Neuron (in vitro differentiated cells): ENCODE data around the gene MAPRE2.

ENCODE experiments used
- H2AFZ ChIP-seq: one replicate; pipeline ENCODE4 v1.6.1; 2013; ENCODE audit warnings: low read depth, mild to moderate bottlenecking, inconsistent platforms, low read length, moderate library complexity
- H3K27me3 ChIP-seq: one replicate; pipeline ENCODE4 v1.6.1; 2013; ENCODE audit warnings: low read length; ENCODE audit not compliant: insufficient read depth
- H3K36me3 ChIP-seq: one replicate; pipeline ENCODE4 v1.6.1; 2013; ENCODE audit warnings: low read length; ENCODE audit not compliant: insufficient read depth
- H3K4me1 ChIP-seq: one replicate; pipeline ENCODE4 v1.6.1; 2013; ENCODE audit warnings: low read length; ENCODE audit not compliant: insufficient read depth
- H3K4me3 ChIP-seq: 2 replicates; pipeline ENCODE4 v1.5.1; 2013; ENCODE audit warnings: mild to moderate bottlenecking, low read length, moderate library complexity
- H3K9me3 ChIP-seq: one replicate; pipeline ENCODE4 v1.6.1; 2013; ENCODE audit warnings: low read length

The MAPRE2 gene

DNA sequence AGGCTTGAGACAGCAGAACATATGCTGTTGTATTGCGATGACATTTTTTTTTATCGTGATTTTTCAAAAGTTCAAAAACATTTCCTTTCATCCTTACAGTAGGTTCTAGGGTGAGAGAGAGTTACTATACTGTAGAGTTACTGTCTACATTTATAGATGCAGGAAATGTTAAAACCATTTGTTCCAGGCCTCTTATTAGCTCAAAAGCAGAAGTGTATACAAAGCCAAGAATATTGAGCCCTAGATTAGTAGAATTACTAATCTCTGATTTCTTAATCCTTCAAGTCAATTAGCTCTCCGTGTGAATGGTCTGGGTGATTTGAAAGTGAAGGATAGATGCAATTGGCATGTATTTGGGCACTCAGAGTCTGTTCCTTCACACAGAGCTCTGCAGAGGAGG, 73.1 kb downstream of the MAPRE2 start:
- H3K9me3 ChIP-seq: no peaks in the 10 kb centered on the region
- H2AFZ ChIP-seq: no peak overlapping the region
- no peaks in the 10 kb centered on the region for H3K27me3 ChIP-seq
- H3K4me1 ChIP-seq: peaks cover 3% of the 10 kb centered on the region
- H3K36me3 ChIP-seq: no peaks in the 10 kb centered on the region
- H3K4me3 ChIP-seq: no peak overlapping the region

GRCh38 chr18:35116784-35117318, 75.6 kb downstream of the MAPRE2 start:
- Histone ChIP-seq H2AFZ (no peak overlapping the region), H3K27me3 (no peaks in the 10 kb centered on the region), H3K36me3 (no peaks in the 10 kb centered on the region), H3K9me3 (no peaks in the 10 kb centered on the region), H3K4me1 (peaks cover 3% of the 10 kb centered on the region), H3K4me3 (no peak overlapping the region)

- no peak overlapping the region for H3K4me3 ChIP-seq
- H2AFZ ChIP-seq: no peak overlapping the region
- no peaks in the 10 kb centered on the region for H3K36me3 ChIP-seq
- H3K9me3 ChIP-seq: no peaks in the 10 kb centered on the region
- peaks cover 3% of the 10 kb centered on the region for H3K4me1 ChIP-seq
- H3K27me3 ChIP-seq: no peaks in the 10 kb centered on the region
Observed at GRCh38 chr18:35117372-35117771, 76.2 kb downstream of the MAPRE2 start.

- H2AFZ ChIP-seq: no peak overlapping the region
- no peak overlapping the region for H3K4me3 ChIP-seq
- peaks cover 3% of the 10 kb centered on the region for H3K4me1 ChIP-seq
- no peaks in the 10 kb centered on the region for H3K9me3 ChIP-seq
- H3K27me3 ChIP-seq: no peaks in the 10 kb centered on the region
- no peaks in the 10 kb centered on the region for H3K36me3 ChIP-seq
Observed at GRCh38 chr18:35117951-35118411, 76.8 kb downstream of the MAPRE2 start.

DNA sequence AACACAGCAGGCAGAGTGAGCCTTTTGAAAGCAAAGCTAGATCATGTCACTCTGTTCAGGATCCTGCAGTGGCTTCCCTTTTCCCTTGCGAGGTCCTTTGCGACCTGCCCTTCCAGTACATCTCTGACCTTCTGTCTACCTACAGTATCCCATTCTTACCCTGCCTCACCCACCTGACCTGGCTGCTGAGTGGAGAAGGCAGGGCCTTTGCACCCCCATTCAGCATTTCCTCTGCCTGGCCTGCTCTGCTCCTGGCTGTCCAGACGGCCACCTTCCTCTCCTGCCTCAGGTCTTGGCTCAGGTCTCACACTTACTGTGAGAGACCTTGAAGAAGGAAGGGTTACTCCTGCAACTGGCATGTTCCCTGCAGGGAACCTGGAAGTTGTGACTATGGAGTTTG, 77.4 kb downstream of the MAPRE2 start:
- H3K4me1 ChIP-seq: peaks cover 3% of the 10 kb centered on the region
- no peak overlapping the region for H2AFZ ChIP-seq
- no peaks in the 10 kb centered on the region for H3K27me3 ChIP-seq
- no peak overlapping the region for H3K4me3 ChIP-seq
- H3K9me3 ChIP-seq: no peaks in the 10 kb centered on the region
- H3K36me3 ChIP-seq: no peaks in the 10 kb centered on the region

DNA sequence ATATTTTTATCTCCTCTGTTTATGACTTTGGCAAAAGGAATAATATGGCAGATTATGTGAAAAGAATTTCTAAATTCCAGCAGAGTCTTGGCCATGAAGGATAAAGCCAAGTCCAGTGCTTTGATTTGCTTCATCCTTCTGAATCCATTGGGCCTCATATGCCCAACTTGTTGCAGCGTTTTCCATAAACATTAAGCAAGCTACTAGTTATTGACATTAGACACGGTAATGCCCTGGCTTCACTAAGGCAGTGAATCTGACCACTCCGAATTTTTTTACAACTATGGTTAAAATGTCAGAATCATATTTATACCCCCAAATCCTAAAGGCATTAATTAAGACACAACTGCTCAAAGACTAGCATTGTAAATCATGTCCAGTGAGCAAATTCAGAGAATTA, 79.8 kb downstream of the MAPRE2 start:
- H3K9me3 ChIP-seq: peaks cover 2% of the 10 kb centered on the region
- no peak overlapping the region for H3K4me3 ChIP-seq
- H3K27me3 ChIP-seq: no peaks in the 10 kb centered on the region
- H3K36me3 ChIP-seq: no peaks in the 10 kb centered on the region
- H2AFZ ChIP-seq: no peak overlapping the region
- peaks cover 3% of the 10 kb centered on the region for H3K4me1 ChIP-seq

DNA sequence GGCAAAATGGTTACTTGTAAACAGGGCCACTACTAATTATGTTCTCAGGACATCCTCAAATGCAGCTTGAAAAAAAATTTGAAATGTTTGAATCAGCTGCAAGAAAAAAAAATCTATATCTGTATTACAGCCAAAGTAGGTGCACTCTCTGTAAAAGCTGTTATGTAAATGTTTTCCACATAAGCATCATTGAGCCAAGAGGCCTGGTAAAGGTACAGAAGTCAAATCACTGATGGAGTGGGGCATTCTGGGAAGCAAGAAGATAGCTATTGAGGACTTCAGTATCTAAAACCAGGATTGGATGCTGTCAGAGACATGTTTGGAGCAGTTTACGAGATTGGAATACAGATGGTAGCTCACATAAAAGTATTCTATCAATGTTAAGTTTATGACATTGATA, 80.3 kb downstream of the MAPRE2 start:
- H3K4me3 ChIP-seq: no peak overlapping the region
- no peaks in the 10 kb centered on the region for H3K36me3 ChIP-seq
- no peaks in the 10 kb centered on the region for H3K27me3 ChIP-seq
- peaks cover 3% of the 10 kb centered on the region for H3K4me1 ChIP-seq
- H3K9me3 ChIP-seq: peaks cover 2% of the 10 kb centered on the region
- no peak overlapping the region for H2AFZ ChIP-seq

DNA sequence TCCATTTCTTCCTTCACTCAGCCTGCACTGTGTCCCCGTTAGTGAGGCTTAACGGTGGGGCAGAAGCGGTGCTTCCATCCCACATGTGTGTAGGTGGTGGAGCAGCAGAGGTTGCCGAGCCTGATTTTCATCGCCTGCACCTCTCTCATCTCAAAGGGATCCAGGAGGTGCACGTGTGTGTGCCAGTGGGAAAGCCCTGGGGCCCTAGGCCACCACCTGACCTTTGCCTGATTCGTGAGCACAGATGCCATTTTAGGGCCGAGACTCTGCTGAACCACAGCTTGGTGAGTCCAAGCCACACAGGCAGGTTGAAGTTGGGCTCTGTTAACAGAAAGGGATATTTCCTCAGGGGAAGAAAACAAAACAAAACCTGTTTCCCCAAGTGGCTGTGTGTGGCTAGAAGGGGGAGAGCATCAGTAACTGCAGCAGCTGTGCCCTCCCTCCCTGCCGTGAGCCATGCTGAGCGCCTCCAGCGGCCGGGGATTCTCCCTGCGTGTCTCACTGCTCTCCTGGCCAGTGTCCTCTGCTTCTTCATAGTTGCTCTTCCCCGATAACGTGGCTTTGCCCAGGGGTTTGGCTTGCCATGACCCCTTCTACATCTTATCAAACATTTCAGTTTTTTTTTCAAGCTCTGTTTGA, 81.5 kb downstream of the MAPRE2 start:
- no peaks in the 10 kb centered on the region for H3K27me3 ChIP-seq
- H3K9me3 ChIP-seq: peaks cover 2% of the 10 kb centered on the region
- H2AFZ ChIP-seq: no peak overlapping the region
- H3K36me3 ChIP-seq: peaks cover 6% of the 10 kb centered on the region
- no peak overlapping the region for H3K4me3 ChIP-seq
- peaks cover 3% of the 10 kb centered on the region for H3K4me1 ChIP-seq

GRCh38 chr18:35123811-35124210, 82.6 kb downstream of the MAPRE2 start:
- H3K9me3 ChIP-seq: peaks cover 2% of the 10 kb centered on the region
- no peaks in the 10 kb centered on the region for H3K4me1 ChIP-seq
- no peaks in the 10 kb centered on the region for H3K27me3 ChIP-seq
- H3K4me3 ChIP-seq: no peak overlapping the region
- H3K36me3 ChIP-seq: peaks cover 11% of the 10 kb centered on the region
- H2AFZ ChIP-seq: no peak overlapping the region

GRCh38 chr18:35127201-35127600, 86.0 kb downstream of the MAPRE2 start:
- peaks cover 29% of the 10 kb centered on the region for H3K36me3 ChIP-seq
- H3K27me3 ChIP-seq: no peaks in the 10 kb centered on the region
- no peak overlapping the region for H2AFZ ChIP-seq
- peaks cover 3% of the 10 kb centered on the region for H3K4me1 ChIP-seq
- H3K9me3 ChIP-seq: peaks cover 2% of the 10 kb centered on the region
- H3K4me3 ChIP-seq: no peak overlapping the region

GRCh38 chr18:35128675-35129074, 87.5 kb downstream of the MAPRE2 start:
- no peak overlapping the region for H3K4me3 ChIP-seq
- H2AFZ ChIP-seq: no peak overlapping the region
- H3K27me3 ChIP-seq: no peaks in the 10 kb centered on the region
- H3K4me1 ChIP-seq: peaks cover 10% of the 10 kb centered on the region
- peaks cover 29% of the 10 kb centered on the region for H3K36me3 ChIP-seq
- peaks cover 2% of the 10 kb centered on the region for H3K9me3 ChIP-seq

DNA sequence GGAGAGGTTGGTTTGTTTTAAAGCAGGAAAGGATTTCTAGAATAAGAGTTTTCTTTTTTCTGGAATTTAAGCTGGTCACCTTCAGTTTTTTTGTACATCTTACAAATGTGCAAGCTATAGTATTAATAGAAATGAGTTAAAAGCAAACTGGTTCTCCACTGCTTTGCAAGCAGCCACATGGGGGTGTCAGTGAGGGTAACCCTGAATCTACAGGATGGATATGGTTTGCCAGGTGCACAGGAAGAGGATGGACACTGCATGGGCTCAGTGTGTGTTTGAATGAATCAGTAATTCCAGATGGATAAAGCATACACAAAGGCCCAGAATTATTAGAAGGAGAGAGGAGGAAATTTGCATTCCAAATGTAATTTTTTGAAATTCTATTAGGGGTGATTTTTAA, 89.0 kb downstream of the MAPRE2 start:
- H3K36me3 ChIP-seq: peaks cover 33% of the 10 kb centered on the region
- H3K4me1 ChIP-seq: peaks cover 10% of the 10 kb centered on the region
- H3K27me3 ChIP-seq: no peaks in the 10 kb centered on the region

GRCh38 chr18:35131387-35132020, 90.3 kb downstream of the MAPRE2 start:
- H3K4me1 ChIP-seq: peaks cover 10% of the 10 kb centered on the region
- no peaks in the 10 kb centered on the region for H3K9me3 ChIP-seq
- no peak overlapping the region for H2AFZ ChIP-seq
- peaks cover 37% of the 10 kb centered on the region for H3K36me3 ChIP-seq
- no peaks in the 10 kb centered on the region for H3K27me3 ChIP-seq
- H3K4me3 ChIP-seq: no peak overlapping the region

More for the DNA sequence above, 89.0 kb downstream of the MAPRE2 start:
- no peak overlapping the region for H2AFZ ChIP-seq
- no peak overlapping the region for H3K4me3 ChIP-seq
- no peaks in the 10 kb centered on the region for H3K9me3 ChIP-seq
